ENCODE data around the gene RAD18.

RAD18 gene

GRCh38 chr3:8963137-8963853 is at the start of gene RAD18:
RAD18 (minus strand) TSS chr3:8963472; CDS start chr3:8963385, 87 bp downstream.
- H3K9me3 ChIP-seq (ENCODE audit: control insufficient read depth, insufficient read depth, low read length), result no peaks in the 10 kb centered on the region
- H3K36me3 ChIP-seq (ENCODE audit: control insufficient read depth, insufficient read depth, low read length), result no peaks in the 10 kb centered on the region
- no peaks in the 10 kb centered on the region for H3K27me3 ChIP-seq (ENCODE audit: control insufficient read depth, insufficient read depth, low read length)
- no CpG with 5 or more reads among the region's 45 CpGs for WGBS (ENCODE audit: insufficient coverage, insufficient read length)
- no peaks in the 10 kb centered on the region for H3K4me1 ChIP-seq (ENCODE audit: control insufficient read depth, insufficient read depth, low read length)
- no peak within 1 kb of the TSS for H3K27ac ChIP-seq (ENCODE audit: low read length)
- peak; percentile 84 for DNase-seq (ENCODE audit: low read depth, low spot score)
- peak within 1 kb of the TSS; percentile 94 for H3K4me3 ChIP-seq (ENCODE audit: low read length)

- DNase-seq (ENCODE audit: low read depth, low spot score), result no peak
- H3K9me3 ChIP-seq (ENCODE audit: control insufficient read depth, insufficient read depth, low read length), result no peaks in the 10 kb centered on the region
- H3K36me3 ChIP-seq (ENCODE audit: control insufficient read depth, insufficient read depth, low read length), result peaks cover 3% of the 10 kb centered on the region; the same call in 1 of the 2 replicates
- H3K4me1 ChIP-seq (ENCODE audit: control insufficient read depth, insufficient read depth, low read length), result no peaks in the 10 kb centered on the region
- no peak overlapping the region for H3K27ac ChIP-seq (ENCODE audit: low read length)
- H3K4me3 ChIP-seq (ENCODE audit: low read length), result no peak overlapping the region
- no CpG with 5 or more reads among the region's 2 CpGs for WGBS (ENCODE audit: insufficient coverage, insufficient read length)
- H3K27me3 ChIP-seq (ENCODE audit: control insufficient read depth, insufficient read depth, low read length), result no peaks in the 10 kb centered on the region
Observed at GRCh38 chr3:9012521-9012920, 49.2 kb upstream of the RAD18 start.

- H3K27ac ChIP-seq (ENCODE audit: low read length), result no peak overlapping the region
- no peaks in the 10 kb centered on the region for H3K9me3 ChIP-seq (ENCODE audit: control insufficient read depth, insufficient read depth, low read length)
- DNase-seq (ENCODE audit: low read depth, low spot score), result no peak
- peaks cover 3% of the 10 kb centered on the region; the same call in 1 of the 2 replicates for H3K36me3 ChIP-seq (ENCODE audit: control insufficient read depth, insufficient read depth, low read length)
- no CpG with 5 or more reads among the region's 11 CpGs for WGBS (ENCODE audit: insufficient coverage, insufficient read length)
- no peaks in the 10 kb centered on the region for H3K27me3 ChIP-seq (ENCODE audit: control insufficient read depth, insufficient read depth, low read length)
- no peaks in the 10 kb centered on the region for H3K4me1 ChIP-seq (ENCODE audit: control insufficient read depth, insufficient read depth, low read length)
- H3K4me3 ChIP-seq (ENCODE audit: low read length), result no peak overlapping the region
Observed at GRCh38 chr3:9009976-9010545, 46.8 kb upstream of the RAD18 start.

GRCh38 chr3:9008550-9009255 is 45.4 kb upstream of the RAD18 start:
- Histone ChIP-seq H3K9me3 (ENCODE audit: control insufficient read depth, insufficient read depth, low read length) (no peaks in the 10 kb centered on the region), H3K4me3 (ENCODE audit: low read length) (no peak overlapping the region), H3K27ac (ENCODE audit: low read length) (no peak overlapping the region), H3K27me3 (ENCODE audit: control insufficient read depth, insufficient read depth, low read length) (no peaks in the 10 kb centered on the region), H3K36me3 (ENCODE audit: control insufficient read depth, insufficient read depth, low read length) (peaks cover 3% of the 10 kb centered on the region; the same call in 1 of the 2 replicates), H3K4me1 (ENCODE audit: control insufficient read depth, insufficient read depth, low read length) (no peaks in the 10 kb centered on the region)
- no peak for DNase-seq (ENCODE audit: low read depth, low spot score)
- WGBS (ENCODE audit: insufficient coverage, insufficient read length), result no CpG with 5 or more reads among the region's 6 CpGs

GRCh38 chr3:9007928-9008327 is 44.7 kb upstream of the RAD18 start:
- WGBS (ENCODE audit: insufficient coverage, insufficient read length), result no CpG with 5 or more reads among the region's 2 CpGs
- H3K4me3 ChIP-seq (ENCODE audit: low read length), result no peak overlapping the region
- H3K27ac ChIP-seq (ENCODE audit: low read length), result no peak overlapping the region
- no peaks in the 10 kb centered on the region for H3K9me3 ChIP-seq (ENCODE audit: control insufficient read depth, insufficient read depth, low read length)
- no peaks in the 10 kb centered on the region for H3K27me3 ChIP-seq (ENCODE audit: control insufficient read depth, insufficient read depth, low read length)
- no peaks in the 10 kb centered on the region for H3K36me3 ChIP-seq (ENCODE audit: control insufficient read depth, insufficient read depth, low read length)
- no peak for DNase-seq (ENCODE audit: low read depth, low spot score)
- H3K4me1 ChIP-seq (ENCODE audit: control insufficient read depth, insufficient read depth, low read length), result no peaks in the 10 kb centered on the region

GRCh38 chr3:9007213-9007612 is 43.9 kb upstream of the RAD18 start:
- no peaks in the 10 kb centered on the region for H3K4me1 ChIP-seq (ENCODE audit: control insufficient read depth, insufficient read depth, low read length)
- no CpG with 5 or more reads among the region's 2 CpGs for WGBS (ENCODE audit: insufficient coverage, insufficient read length)
- H3K36me3 ChIP-seq (ENCODE audit: control insufficient read depth, insufficient read depth, low read length), result no peaks in the 10 kb centered on the region
- no peaks in the 10 kb centered on the region for H3K27me3 ChIP-seq (ENCODE audit: control insufficient read depth, insufficient read depth, low read length)
- no peak overlapping the region for H3K27ac ChIP-seq (ENCODE audit: low read length)
- DNase-seq (ENCODE audit: low read depth, low spot score), result no peak
- no peaks in the 10 kb centered on the region for H3K9me3 ChIP-seq (ENCODE audit: control insufficient read depth, insufficient read depth, low read length)
- H3K4me3 ChIP-seq (ENCODE audit: low read length), result no peak overlapping the region

- Histone ChIP-seq H3K9me3 (ENCODE audit: control insufficient read depth, insufficient read depth, low read length) (no peaks in the 10 kb centered on the region), H3K36me3 (ENCODE audit: control insufficient read depth, insufficient read depth, low read length) (no peaks in the 10 kb centered on the region), H3K4me1 (ENCODE audit: control insufficient read depth, insufficient read depth, low read length) (no peaks in the 10 kb centered on the region), H3K4me3 (ENCODE audit: low read length) (no peak overlapping the region), H3K27me3 (ENCODE audit: control insufficient read depth, insufficient read depth, low read length) (no peaks in the 10 kb centered on the region), H3K27ac (ENCODE audit: low read length) (no peak overlapping the region)
- DNase-seq (ENCODE audit: low read depth, low spot score), result no peak
Observed at GRCh38 chr3:9000041-9000440, 36.8 kb upstream of the RAD18 start.

- no peaks in the 10 kb centered on the region for H3K36me3 ChIP-seq (ENCODE audit: control insufficient read depth, insufficient read depth, low read length)
- H3K4me3 ChIP-seq (ENCODE audit: low read length), result no peak overlapping the region
- DNase-seq (ENCODE audit: low read depth, low spot score), result no peak
- no peaks in the 10 kb centered on the region for H3K9me3 ChIP-seq (ENCODE audit: control insufficient read depth, insufficient read depth, low read length)
- no peaks in the 10 kb centered on the region for H3K27me3 ChIP-seq (ENCODE audit: control insufficient read depth, insufficient read depth, low read length)
- H3K4me1 ChIP-seq (ENCODE audit: control insufficient read depth, insufficient read depth, low read length), result peaks cover 4% of the 10 kb centered on the region
- no peak overlapping the region for H3K27ac ChIP-seq (ENCODE audit: low read length)
- no CpG with 5 or more reads among the region's 3 CpGs for WGBS (ENCODE audit: insufficient coverage, insufficient read length)
Observed at GRCh38 chr3:8997151-8997550, 33.9 kb upstream of the RAD18 start.

GRCh38 chr3:8996681-8997121 is 33.4 kb upstream of the RAD18 start:
- WGBS (ENCODE audit: insufficient coverage, insufficient read length), result no CpG with 5 or more reads among the region's 12 CpGs
- no peak for DNase-seq (ENCODE audit: low read depth, low spot score)
- no peaks in the 10 kb centered on the region for H3K27me3 ChIP-seq (ENCODE audit: control insufficient read depth, insufficient read depth, low read length)
- H3K27ac ChIP-seq (ENCODE audit: low read length), result no peak overlapping the region
- H3K9me3 ChIP-seq (ENCODE audit: control insufficient read depth, insufficient read depth, low read length), result no peaks in the 10 kb centered on the region
- H3K36me3 ChIP-seq (ENCODE audit: control insufficient read depth, insufficient read depth, low read length), result no peaks in the 10 kb centered on the region
- peaks cover 4% of the 10 kb centered on the region for H3K4me1 ChIP-seq (ENCODE audit: control insufficient read depth, insufficient read depth, low read length)
- H3K4me3 ChIP-seq (ENCODE audit: low read length), result no peak overlapping the region

- Histone ChIP-seq H3K27ac (ENCODE audit: low read length) (no peak overlapping the region), H3K4me3 (ENCODE audit: low read length) (no peak overlapping the region), H3K27me3 (ENCODE audit: control insufficient read depth, insufficient read depth, low read length) (no peaks in the 10 kb centered on the region), H3K36me3 (ENCODE audit: control insufficient read depth, insufficient read depth, low read length) (no peaks in the 10 kb centered on the region), H3K9me3 (ENCODE audit: control insufficient read depth, insufficient read depth, low read length) (no peaks in the 10 kb centered on the region), H3K4me1 (ENCODE audit: control insufficient read depth, insufficient read depth, low read length) (peaks cover 4% of the 10 kb centered on the region)
- no CpG with 5 or more reads among the region's 2 CpGs for WGBS (ENCODE audit: insufficient coverage, insufficient read length)
- no peak for DNase-seq (ENCODE audit: low read depth, low spot score)
Observed at GRCh38 chr3:8996216-8996615, 32.9 kb upstream of the RAD18 start.

Measured in iPS DF 6.9 (cell line).